HG02973 (cell line): Measurements from ENCODE around the gene ALG9.
A peak's percentile ranks its signal among the peaks of the same experiment; 100 is the strongest.

Experiments
- ATAC-seq: cut with Tn5 transposase; IDR thresholded peaks from one replicate; pipeline ENCODE4 v1.9.1; 2021; ENCODE audit warnings: moderate library complexity; ENCODE audit not compliant: unreplicated experiment

ALG9 gene

DNA sequence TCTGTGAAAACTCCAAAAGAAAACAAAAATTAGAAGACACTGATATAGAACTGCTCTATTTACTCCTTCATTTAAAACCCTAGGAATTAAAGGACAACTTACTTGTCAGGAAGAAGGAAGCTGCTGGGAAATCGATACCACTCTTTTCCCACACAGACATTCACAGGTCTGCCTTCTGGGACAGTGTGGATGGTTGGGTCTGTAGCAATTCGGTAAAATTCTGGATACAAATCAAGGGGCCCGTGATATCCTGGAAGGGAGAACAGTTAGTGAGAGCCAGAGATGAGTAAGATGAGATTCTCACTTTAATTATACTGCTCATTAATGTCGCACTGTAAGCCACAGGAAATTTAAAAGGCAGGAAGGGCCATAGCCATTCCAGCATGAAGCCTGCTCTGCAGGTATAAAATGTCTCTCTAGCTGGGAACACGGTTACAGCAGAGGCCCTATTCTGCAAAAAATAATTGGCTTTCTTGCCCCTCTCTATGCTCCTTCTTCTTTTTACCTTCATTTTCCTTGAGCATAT is 34.0 kb downstream of the ALG9 start:
- ATAC-seq = no peak

DNA sequence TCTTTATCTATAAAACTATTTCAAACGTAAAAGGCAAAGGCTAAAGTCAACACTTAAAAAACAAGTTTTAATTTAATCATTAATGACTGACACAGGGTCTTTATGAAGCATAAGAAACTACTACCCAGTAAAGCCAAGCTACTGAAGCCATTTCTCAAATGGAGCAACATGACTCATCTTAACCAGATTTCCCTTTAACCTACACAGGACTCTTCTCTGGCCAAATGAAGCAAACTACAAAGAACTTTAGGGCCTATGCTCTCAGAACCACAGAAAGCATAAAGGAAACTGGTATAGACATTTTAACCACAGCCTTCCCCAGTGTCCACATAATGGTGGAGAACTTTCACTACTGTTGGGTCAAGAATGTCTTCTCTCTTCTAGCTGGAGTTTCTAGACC is 34.7 kb downstream of the ALG9 start:
- ATAC-seq = peak; percentile 72

DNA sequence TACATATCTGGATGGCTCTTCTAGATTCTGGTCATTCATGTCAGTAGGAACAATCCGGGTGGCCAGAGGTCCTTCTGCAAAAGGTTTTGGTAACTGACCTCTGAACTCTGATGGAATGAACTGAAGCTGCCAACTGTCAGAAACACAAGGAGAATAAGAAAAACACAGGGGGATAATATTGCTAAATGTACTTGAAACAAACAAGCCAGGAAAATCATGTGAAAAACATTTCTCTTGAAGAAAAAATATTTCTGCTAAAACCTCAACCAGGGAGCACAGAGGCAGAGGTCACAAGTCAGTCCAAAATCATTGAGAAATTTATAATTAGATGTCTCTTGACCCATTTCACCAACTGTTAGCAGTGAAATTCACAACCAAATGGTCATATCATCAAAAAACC is 35.2 kb downstream of the ALG9 start:
- no peak for ATAC-seq

DNA sequence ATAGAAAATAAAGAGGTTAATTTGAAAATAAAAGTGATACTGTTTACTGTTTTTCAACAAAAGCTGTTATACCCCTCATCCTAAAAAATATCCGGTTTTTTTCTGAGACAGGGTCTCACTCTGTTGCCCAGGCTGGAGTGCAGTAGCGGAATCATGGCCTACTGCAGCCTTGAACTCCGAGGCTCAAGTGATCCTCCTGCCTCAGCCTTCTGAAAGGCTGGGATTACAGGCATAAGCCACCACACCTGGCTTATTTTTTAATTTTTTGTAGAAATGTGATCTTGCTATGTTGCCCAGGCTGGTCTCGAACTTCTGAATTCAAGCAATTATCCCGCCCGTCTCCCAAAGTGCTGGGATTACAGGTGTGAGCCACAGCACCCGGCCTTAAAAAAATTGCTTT is 35.7 kb downstream of the ALG9 start:
- ATAC-seq = no peak

DNA sequence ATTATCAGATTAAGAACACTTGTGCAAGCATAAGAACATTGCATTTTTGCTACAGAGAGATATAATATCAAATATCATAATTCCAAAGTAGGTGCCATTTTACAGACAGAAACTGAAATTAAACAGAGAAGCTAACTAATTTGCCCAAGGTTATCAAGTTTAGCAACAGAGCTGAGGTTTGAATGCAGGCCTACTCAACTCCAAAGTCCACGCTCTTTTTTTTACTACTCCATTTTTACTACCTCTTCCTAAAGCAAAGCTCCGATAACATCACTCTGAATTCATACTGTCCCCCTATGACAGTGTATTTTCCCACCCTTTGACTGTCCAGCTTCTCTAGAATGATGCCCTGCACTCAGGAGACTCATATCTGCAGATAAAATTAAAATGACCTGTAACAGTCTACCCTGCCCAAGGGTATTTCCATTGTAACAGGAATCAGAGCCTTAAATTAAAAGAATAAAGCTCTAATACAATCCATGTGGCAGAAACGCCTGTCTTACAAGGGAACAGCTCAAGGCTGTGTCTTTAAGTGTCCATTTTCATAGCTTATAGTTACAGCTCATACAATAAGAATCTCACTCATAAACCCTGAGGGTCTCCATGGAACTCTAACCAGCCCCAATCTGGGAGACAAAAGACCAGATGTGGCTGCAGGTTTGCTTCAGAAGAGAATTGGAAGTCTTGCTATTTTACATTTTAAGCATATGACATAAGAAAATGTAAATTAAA is 36.8 kb downstream of the ALG9 start:
- no peak for ATAC-seq

DNA sequence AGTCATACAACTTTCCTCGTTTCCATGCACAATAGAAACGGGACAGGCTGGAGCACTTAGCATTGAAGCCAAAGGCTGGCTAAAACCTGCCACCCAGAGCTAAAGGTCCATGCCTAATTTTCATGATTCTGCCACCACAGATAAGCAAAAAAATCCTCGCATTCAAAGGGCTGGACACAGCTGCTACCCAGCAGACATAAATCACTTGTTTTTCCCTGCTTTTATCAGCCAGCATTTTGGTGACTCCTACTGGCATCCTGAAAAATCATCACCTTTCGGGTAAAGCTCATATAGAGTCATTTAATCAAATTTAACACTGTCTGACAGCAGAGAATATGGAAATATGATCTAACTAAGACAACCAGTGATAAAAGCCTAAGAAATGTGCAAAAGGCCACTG is 37.9 kb downstream of the ALG9 start:
- no peak for ATAC-seq

DNA sequence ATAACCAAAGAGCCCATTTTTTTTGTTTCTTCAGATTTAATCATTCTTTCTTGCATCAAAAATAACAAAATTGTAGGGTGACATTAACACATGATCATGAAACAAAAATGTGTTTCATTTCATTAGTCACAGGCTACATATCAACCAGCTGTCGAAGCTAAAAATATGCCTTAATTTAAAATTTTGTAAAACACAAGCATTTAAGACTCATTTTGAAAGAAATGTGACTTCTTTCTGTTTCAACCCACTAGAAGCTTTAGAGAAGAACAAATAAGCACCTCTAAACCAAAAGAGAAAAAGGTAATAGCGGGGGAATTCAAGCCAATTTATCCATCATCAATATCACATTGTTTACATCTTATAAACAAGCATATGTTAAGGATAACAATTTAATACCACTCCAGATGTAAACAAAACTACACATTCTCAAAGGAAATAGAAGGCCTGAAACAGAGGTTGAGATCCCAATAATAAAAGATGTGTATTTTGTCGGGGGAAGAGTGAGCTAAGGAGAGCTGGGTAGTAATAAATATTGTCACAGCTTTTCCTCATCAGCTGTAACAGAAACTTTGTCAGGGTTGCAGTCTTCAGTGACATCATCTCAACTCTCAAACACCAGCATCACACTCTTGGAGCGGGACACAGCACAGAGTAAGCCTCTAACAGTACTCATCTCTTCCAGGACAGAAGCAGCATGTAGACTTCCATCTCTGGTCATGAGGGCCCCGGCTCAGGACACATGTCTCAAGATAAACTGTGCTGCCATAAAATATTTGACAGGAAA is 42.0 kb downstream of the ALG9 start:
- peak; percentile 64 for ATAC-seq

DNA sequence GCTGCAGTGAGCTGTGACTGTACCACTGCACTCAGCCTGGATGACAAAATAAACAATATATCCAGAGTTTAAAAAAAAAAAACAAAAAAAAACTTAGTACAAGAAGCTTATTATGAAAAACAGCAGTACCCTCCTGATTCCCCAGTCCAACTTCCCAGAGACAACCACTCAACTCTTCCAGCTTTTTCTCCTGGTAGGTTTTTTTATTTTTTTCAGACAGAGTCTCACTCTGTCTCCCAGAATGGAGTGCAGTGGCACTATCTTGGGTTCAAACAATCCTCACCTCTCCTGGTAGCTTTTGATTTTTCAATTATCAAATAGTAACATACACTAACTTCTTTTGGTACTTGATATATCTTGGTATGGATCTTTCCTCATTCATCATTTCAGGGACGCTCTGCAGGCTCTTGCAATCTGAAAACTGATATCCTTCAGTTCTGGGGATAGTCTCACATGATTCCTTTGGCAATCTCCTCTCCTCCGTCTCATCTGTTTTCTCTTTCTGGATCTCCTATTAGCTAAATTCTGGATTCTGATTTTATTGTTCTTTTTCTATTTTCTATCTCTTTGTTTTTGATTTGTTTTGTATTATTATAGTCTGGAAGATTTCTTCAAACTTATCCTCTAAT is 44.9 kb downstream of the ALG9 start:
- no peak for ATAC-seq

DNA sequence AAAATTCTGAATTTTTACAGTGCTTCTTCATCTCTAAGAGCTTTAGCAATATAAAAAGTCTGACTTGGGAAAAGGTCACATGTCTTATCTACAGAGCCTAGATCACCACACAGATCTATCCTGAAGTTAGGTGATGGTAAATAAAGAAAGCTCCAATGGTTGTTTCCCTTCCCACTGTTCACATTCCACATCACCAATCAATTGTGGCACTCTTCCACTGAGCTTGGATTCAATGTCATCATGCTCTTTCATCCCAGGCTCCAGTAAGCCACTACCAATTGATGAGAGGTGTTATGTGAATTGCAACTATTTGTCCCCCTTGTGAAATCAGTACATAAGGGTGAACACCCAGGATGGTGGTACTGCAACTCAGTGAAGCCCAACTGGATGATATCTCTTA is 47.8 kb downstream of the ALG9 start:
- no peak for ATAC-seq

DNA sequence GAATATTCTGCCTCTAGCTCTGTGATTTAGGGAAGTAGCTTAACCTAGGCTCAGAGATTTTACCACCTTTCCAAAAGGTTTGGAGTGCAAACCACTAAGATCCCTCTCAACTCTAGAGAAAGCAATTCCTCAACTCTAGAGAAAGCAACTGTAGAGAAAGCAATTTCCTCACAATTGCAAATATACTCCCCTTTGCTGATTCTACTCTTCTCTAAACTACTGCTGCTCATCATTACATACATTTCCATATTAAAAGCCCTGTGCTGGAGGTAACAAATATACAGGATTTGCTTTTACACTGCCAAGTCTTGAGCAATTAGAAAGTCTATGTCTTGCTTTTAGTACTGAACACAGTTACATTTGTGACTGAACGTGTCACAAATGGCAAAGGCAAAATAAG is 48.2 kb downstream of the ALG9 start:
- ATAC-seq = no peak

DNA sequence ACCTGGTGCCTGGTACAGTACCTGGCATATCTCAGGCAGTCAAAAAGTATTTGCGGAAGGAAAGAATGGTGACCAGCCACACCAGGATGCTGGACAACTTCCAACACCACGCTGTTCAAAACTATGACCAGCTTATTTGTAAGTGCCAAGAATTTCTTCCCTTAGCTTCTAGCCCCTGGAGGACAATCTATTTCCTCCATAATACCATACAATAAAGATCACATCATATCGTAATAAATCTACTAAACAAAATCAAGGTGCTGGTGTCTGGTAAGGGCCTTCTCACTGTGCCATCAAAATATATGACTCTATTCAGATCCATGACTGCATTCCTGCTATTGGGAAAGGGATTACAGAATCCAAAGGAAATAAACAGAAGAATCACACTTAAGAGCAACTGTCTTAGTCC is 51.5 kb downstream of the ALG9 start:
- ATAC-seq = no peak

DNA sequence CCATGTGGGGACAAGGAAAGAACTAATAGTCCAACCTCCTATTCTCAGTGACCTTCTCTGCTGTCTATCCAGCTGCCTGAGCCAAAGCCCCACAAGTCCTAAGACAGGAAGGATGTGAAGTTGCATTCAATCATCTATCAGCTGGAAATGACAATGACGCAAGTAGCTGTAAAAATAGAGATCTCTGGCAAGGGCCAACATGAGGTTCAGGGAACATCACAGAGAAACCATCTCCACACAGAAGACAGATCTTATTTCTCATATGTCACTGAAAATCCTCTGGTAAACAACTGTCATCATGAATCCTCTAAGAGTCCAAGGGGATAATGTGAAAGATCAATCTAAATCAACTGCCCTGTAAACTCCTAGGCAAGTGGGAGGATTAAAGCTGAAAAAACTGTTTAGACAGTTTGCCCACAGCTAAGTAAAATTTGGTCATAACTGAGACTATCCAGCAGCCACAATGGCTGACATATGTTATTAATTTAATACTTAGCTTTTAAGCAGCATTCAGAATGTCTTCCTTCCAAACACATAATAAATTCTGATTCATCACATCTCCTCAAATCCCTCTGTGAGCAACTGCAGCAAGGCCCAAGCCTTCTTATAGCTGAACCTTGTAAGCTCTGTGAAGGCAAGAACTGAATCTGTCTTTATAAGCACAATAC is 52.1 kb downstream of the ALG9 start:
- no peak for ATAC-seq

DNA sequence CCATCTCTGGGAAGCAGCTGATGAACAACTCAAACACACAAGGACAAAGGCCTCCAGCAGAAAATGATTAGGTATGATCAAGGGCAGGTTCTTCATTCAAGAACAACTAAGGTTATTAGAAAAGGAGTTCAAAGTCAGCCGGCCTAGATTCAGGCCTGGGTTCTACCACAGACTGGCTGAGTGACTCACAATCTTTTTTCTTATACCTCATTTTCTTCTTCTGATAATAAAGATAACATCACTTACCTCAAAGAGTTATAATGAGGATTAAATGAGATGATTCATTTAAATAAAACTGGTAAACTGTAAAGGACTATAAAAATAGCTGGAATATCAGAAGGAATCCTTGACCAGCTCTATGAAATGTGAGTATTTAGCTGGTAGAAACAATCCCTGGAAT is 55.9 kb downstream of the ALG9 start:
- no peak for ATAC-seq

DNA sequence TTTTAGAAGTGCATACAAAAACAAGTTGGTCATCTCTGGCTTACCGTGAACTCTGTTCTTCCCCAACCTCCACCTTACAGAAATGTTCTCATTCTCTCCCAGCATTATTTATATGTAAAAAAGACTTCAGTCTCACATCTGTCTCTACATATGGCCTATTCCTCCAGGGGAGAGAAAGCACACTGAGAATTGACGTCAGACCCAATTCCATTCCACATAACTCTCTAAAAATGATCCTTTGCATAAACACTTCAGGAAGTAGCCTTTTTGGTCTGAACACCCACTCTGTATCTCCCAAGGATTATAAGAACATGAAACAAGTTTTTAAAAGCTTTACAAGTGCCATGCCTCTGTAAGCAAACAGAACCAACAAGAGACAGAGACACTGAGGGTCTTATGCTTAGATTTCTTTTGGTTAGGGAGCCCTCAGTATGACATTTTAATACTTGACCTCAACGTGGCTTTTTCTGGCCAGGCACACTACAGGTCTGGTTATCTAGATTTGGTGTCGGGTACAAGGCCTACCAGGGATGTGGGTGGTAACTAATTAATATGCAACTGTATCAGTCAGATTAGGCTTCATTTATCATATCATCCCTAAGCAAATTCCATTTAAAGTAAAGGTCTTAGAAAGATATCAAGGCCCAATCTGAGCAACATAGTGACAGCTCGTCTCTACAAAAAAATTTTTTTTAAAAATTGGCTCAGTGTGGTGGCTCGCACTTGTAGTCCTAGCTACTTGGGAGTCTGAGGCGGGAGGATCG is 56.6 kb downstream of the ALG9 start:
- ATAC-seq = no peak

DNA sequence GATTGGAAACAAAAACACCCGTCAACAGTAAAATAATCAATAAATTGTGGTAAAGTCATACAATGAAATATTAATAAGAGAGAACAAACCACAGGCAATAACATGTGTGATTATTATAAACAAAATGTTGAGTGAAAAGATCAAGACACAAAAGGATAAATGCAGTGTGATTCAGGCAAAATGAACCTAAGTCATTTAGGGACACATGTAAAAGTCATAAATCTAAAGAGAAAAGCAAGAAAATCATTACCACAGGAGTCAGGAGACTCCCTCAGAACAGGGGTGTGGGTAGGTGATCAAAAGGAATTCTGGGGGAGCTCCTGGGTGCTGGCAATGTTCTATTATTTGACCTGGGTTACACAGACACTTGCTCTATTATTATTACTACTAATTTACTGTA is 57.3 kb downstream of the ALG9 start:
- ATAC-seq = no peak

DNA sequence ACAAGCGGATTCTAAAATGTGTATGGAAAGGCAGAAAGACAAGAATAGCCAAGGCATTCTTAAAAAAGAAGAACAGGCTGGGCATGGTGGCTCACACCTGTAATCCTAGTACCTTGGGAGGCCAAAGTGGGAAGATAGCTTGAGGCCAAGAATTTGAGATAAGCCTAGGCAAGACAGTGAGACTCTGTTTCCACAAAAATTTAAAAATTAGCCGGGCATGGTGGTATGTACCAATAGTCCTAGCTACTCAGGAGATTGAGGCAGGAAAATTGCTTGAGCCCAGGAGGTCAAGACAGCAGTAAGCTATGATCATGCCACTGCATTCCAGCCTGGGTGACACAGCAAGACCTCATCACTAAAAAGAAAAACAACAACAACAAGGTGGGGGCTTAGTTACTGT is 59.2 kb downstream of the ALG9 start:
- no peak for ATAC-seq

DNA sequence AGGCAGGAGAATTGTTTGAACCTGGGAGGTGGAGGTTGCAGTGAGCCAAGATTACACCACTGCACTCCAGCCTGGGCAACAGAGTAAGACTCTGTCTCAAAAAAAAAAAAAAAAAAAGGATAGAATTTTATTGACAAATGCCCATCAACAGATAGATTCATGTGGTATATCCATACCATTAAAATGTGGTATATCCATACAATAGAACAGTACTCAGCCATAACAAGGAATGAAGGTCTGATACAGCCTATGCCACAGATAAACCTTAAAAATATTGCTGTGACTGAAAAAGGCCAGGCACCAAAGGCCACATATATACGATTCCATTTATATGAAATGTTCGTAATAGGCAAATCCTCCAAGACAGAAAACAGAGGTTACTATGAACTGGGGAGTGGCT is 59.9 kb downstream of the ALG9 start:
- ATAC-seq = no peak

DNA sequence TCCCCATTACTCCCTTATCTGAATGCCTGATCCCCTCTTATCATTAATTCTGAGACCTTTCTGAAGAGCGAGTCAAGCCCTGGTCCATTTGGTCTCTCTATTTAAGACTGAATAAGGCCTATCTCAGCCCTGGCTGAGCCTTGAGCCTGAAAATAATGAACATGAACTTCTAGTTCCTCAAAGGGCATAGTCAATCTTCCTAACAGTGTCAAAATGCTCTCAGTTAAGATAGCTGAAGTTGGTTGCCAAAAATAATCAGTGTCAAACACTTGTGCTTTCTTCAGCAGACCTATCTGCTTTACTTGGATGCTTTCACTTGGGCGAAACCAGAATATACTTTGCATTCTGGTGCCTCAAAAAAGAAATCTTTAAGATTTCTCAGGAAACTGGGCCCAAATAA is 62.5 kb downstream of the ALG9 start:
- no peak for ATAC-seq

DNA sequence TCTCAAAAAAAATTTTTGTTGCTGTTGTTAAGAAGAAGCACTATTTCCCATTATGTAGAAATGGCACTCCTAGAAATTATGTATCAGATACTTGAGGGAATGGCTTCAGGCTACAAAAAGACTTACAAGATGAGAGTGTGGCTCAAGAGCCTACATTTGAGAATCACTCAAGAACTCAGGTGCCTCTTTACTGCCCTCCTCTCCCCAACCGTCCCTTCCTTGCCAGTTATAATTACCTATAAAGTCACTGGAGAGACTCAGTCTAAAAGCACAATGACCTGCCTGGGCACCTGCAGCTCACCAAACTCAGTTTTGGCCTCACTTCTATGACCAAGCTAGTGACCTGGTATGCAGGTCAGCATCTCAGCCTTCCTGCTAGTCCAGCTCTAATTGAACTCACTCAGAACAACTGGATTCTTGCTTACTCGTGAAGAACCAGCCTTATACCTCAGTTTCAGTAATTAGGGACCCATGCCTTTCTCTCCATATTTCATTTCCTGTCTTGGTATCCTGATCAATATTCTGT is 63.3 kb downstream of the ALG9 start:
- no peak for ATAC-seq

DNA sequence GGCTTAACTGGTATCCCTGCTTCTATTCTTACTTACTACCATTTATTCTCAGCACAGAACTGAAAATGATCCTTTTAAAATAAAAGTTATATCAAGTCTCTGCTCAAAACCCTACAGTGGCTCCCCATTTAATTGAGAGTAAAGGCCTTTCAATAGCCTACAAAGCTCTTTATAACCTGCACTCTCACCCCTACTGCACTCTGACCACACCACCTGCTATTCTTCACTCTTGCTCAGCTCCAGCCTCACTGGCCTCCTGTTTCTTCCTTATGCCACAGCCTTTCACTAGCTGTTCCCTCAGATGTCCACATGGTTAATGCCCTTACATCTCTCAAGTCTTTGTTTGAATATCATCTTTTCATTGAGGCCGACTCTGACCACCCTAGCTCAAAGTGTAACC is 64.3 kb downstream of the ALG9 start:
- no peak for ATAC-seq
